ENCODE data around the gene TTC7B.

The TTC7B gene

DNA sequence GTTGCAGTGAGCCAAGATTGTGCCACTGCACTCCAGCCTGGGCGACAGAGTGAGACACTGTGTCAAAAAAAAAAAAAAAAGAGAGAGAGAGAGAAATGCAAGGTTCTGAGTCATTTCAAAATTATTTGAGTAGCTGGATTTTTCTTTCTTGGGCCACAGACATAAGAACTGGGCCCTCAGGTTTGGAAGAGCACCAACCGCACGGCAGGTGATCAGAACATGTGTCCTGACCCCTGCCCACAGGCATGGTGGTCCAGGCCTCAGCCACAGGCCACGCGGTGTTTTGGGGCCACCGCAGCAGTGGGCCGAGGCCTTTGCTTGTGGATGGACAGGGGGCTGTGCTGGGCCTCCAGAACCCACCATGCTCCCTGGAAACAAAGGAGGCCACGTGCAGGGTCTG is 292.7 kb downstream of the TTC7B start:
- no peak overlapping the region for H3K4me3 ChIP-seq (ENCODE audit: control insufficient read depth, low read depth, low read length)
- peak; percentile 35 for DNase-seq (ENCODE audit: low read depth)
- TF ChIP-seq, protein P1, sequence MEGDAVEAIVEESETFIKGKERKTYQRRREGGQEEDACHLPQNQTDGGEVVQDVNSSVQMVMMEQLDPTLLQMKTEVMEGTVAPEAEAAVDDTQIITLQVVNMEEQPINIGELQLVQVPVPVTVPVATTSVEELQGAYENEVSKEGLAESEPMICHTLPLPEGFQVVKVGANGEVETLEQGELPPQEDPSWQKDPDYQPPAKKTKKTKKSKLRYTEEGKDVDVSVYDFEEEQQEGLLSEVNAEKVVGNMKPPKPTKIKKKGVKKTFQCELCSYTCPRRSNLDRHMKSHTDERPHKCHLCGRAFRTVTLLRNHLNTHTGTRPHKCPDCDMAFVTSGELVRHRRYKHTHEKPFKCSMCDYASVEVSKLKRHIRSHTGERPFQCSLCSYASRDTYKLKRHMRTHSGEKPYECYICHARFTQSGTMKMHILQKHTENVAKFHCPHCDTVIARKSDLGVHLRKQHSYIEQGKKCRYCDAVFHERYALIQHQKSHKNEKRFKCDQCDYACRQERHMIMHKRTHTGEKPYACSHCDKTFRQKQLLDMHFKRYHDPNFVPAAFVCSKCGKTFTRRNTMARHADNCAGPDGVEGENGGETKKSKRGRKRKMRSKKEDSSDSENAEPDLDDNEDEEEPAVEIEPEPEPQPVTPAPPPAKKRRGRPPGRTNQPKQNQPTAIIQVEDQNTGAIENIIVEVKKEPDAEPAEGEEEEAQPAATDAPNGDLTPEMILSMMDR (conservative IDR thresholded peaks at IDR 0.05; ENCODE audit: control insufficient read depth, insufficient read depth, low read depth, low read length) = no peak

GRCh38 chr14:90522571-90523191 is 293.5 kb downstream of the TTC7B start:
- peak; percentile 31 for DNase-seq (ENCODE audit: low read depth)
- H3K4me3 ChIP-seq (ENCODE audit: control insufficient read depth, low read depth, low read length) = no peak overlapping the region
- TF ChIP-seq, protein P1 (conservative IDR thresholded peaks at IDR 0.05; ENCODE audit: control insufficient read depth, insufficient read depth, low read depth, low read length) = no peak

- no peak for DNase-seq (ENCODE audit: low read depth)
Observed at GRCh38 chr14:90521930-90522483, 294.2 kb downstream of the TTC7B start.

GRCh38 chr14:90521084-90521929 is 294.9 kb downstream of the TTC7B start:
- TF ChIP-seq, protein P1 (conservative IDR thresholded peaks at IDR 0.05; ENCODE audit: control insufficient read depth, insufficient read depth, low read depth, low read length) = no peak

More at GRCh38 chr14:90521930-90522483, 294.2 kb downstream of the TTC7B start:
- TF ChIP-seq, protein P1 (conservative IDR thresholded peaks at IDR 0.05; ENCODE audit: control insufficient read depth, insufficient read depth, low read depth, low read length) = no peak
- no peak overlapping the region for H3K4me3 ChIP-seq (ENCODE audit: control insufficient read depth, low read depth, low read length)

DNA sequence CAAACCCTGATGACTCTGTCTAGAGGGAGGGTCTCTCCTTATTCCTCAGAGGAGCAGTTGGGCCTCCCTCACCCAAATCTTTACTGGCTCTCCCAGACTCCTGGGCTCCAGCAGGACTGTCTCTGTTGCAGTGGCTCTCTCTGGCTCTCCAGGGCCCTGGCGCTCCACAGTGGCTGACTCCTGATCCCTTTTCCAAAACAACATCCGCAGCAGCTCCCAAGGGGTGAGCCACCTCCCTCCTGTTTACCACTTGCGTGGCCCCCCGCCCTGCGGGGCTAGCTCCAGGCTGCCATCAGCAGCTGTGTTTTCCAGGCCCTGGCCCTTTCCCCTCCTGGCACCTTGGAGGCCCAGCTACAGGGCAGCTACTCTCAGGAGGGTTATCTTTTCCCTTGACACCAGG is 295.9 kb downstream of the TTC7B start:
- no peak overlapping the region for H3K4me3 ChIP-seq (ENCODE audit: control insufficient read depth, low read depth, low read length)
- DNase-seq (ENCODE audit: low read depth) = no peak
- TF ChIP-seq, protein P1 (conservative IDR thresholded peaks at IDR 0.05; ENCODE audit: control insufficient read depth, insufficient read depth, low read depth, low read length) = no peak

More at GRCh38 chr14:90521084-90521929, 294.9 kb downstream of the TTC7B start:
- H3K4me3 ChIP-seq (ENCODE audit: control insufficient read depth, low read depth, low read length) = no peak overlapping the region
- DNase-seq (ENCODE audit: low read depth) = no peak

- H3K4me3 ChIP-seq (ENCODE audit: control insufficient read depth, low read depth, low read length) = no peak overlapping the region
- TF ChIP-seq, protein P1 (conservative IDR thresholded peaks at IDR 0.05; ENCODE audit: control insufficient read depth, insufficient read depth, low read depth, low read length) = no peak
- no peak for DNase-seq (ENCODE audit: low read depth)
Observed at GRCh38 chr14:90519262-90519920, 296.8 kb downstream of the TTC7B start.
